HepG2 (cell line): ENCODE measurements around the gene SAYSD1. TPM values are rescaled to one million over a fixed set of nuclear protein-coding genes. Genes with fewer than 3 reads are reported as not detected.

Experiments used
- ATAC-seq: fragments of 200-7000 bp; cut with Tn5 transposase; 3 replicates; pipeline ENCODE4 v1.9.1; 2020; ENCODE audit warnings: mild to moderate bottlenecking, moderate library complexity
- BruUV-seq: library from RNA; stranded (reverse); fragments of 400-500 nt; replicated peaks from 2 replicates; lab custom pipeline; 2021; lab: Mats Ljungman, UMichigan
- CTCF ChIA-PET: fragments of 300-600 bp; formaldehyde crosslinking; extraction: SDS; loops from one replicate; lab custom pipeline; 2021; ENCODE audit warnings: low total read pairs, inconsistent platforms, low intra/inter-chr PET ratio; lab: Yijun Ruan, JAX
- POLR2A ChIA-PET: fragments of 350-600 bp; sonication (Branson Sonifier 250); formaldehyde crosslinking; loops from one replicate; lab custom pipeline; 2020; ENCODE audit warnings: antibody characterized with exemption, inconsistent platforms; lab: Yijun Ruan, JAX
- DNase-seq: peaks from one replicate; pipeline ENCODE4 v3.0.0-alpha.2; 2015; ENCODE audit warnings: low spot score
- FAIRE-seq: peaks from 3 replicates; lab custom pipeline; 2011; peaks lifted over from hg19 to GRCh38; lab: Jason Lieb, UNC
- H2AFZ ChIP-seq: one replicate; pipeline ENCODE4 v1.6.1; 2011; ENCODE audit warnings: low read length, inconsistent platforms
- H3K27ac ChIP-seq: fragments of 300-600 bp; 3 replicates; pipeline ENCODE4 v1.8.0; 2011; ENCODE audit warnings: mixed run types, mild to moderate bottlenecking, mixed read lengths, low read length, inconsistent platforms; ENCODE audit not compliant: insufficient read depth; ENCODE audit errors: extremely low read length
- H3K27me3 ChIP-seq, 2 experiments: fragments of 200-600 bp in 1 of 2; 2 replicates in 1 of 2; 3 replicates in 1 of 2; pipeline versions ENCODE4 v1.6.0 to v1.8.0; 2011; ENCODE audit warnings: low read length in 2 of 2, mild to moderate bottlenecking in 2 of 2, moderate library complexity in 2 of 2, inconsistent platforms in 1 of 2; ENCODE audit not compliant: insufficient read depth in 2 of 2, control insufficient read depth in 1 of 2
- H3K36me3 ChIP-seq, 2 experiments: fragments of 200-600 bp in 1 of 2; replicated peaks in 1 of 2; 2 replicates in 1 of 2; 3 replicates in 1 of 2; pipeline versions ENCODE4 v1.5.1 to v1.8.0; 2011; ENCODE audit warnings: low read length in 2 of 2, inconsistent platforms in 1 of 2; ENCODE audit not compliant: insufficient read depth in 2 of 2, control insufficient read depth in 1 of 2
- H3K4me1 ChIP-seq: 2 replicates; pipeline ENCODE4 v1.5.1; 2012; ENCODE audit warnings: low read length, inconsistent platforms; ENCODE audit not compliant: insufficient read depth
- H3K4me2 ChIP-seq: 2 replicates; pipeline ENCODE4 v1.6.0; 2011; ENCODE audit warnings: low read depth, low read length, inconsistent platforms
- H3K4me3 ChIP-seq, 3 experiments: fragments of 200-600 bp in 1 of 3; sonication (generic), shearing (Covaris generic) in 1 of 3; replicated peaks in 1 of 3; 2 replicates each; pipeline ENCODE4 v1.5.1; 2011 to 2016; ENCODE audit warnings: low read length in 3 of 3, inconsistent platforms in 2 of 3, low read depth in 2 of 3, mild to moderate bottlenecking in 2 of 3, control low read depth in 1 of 3, mixed read lengths in 1 of 3; ENCODE audit not compliant: insufficient read depth in 1 of 3
- H3K79me2 ChIP-seq: one replicate; pipeline ENCODE4 v1.6.1; 2011; ENCODE audit warnings: low read length, inconsistent platforms; ENCODE audit not compliant: insufficient read depth
- H3K9ac ChIP-seq: 2 replicates; pipeline ENCODE4 v1.6.0; 2011; ENCODE audit warnings: mild to moderate bottlenecking, low read depth, low read length, inconsistent platforms; ENCODE audit not compliant: insufficient read depth
- H3K9me3 ChIP-seq: 2 replicates; pipeline ENCODE4 v1.5.1; 2012; ENCODE audit warnings: mild to moderate bottlenecking, low read length
- H4K20me1 ChIP-seq: 2 replicates; pipeline ENCODE4 v1.6.0; 2011; ENCODE audit warnings: inconsistent platforms, mild to moderate bottlenecking, low read length, moderate library complexity; ENCODE audit not compliant: insufficient read depth
- ELK4 ChIP-seq: sonication (generic); formaldehyde crosslinking; IDR thresholded peaks from 2 replicates; pipeline ENCODE4 v1.9.0; 2021; ENCODE audit warnings: missing genetic modification reagents, borderline replicate concordance
- GMEB2 ChIP-seq: IDR thresholded peaks from 2 replicates; pipeline ENCODE4 v1.6.1; 2016; ENCODE audit warnings: missing biosample characterization, missing genetic modification reagents, low read depth
- GRHL1 ChIP-seq: sonication (generic); formaldehyde crosslinking; conservative IDR thresholded peaks from 2 replicates; pipeline ENCODE4 v1.8.0; 2022; ENCODE audit warnings: missing genetic modification reagents
- HNF1A ChIP-seq, 2 experiments: sonication (generic) in 1 of 2; formaldehyde crosslinking in 1 of 2; IDR thresholded peaks; 2 replicates each; pipeline versions ENCODE4 v1.4.0 to v1.6.1; 2016 to 2020; ENCODE audit warnings: borderline replicate concordance in 1 of 2, low read depth in 1 of 2, mild to moderate bottlenecking in 1 of 2, missing genetic modification reagents in 1 of 2
- HOXA9 ChIP-seq: sonication (generic); formaldehyde crosslinking; IDR thresholded peaks from 2 replicates; pipeline ENCODE4 v1.8.1; 2022; ENCODE audit warnings: missing genetic modification reagents, mild to moderate bottlenecking, moderate library complexity, borderline replicate concordance
- MIER3 ChIP-seq: IDR thresholded peaks from 2 replicates; pipeline ENCODE4 v1.6.1; 2016; ENCODE audit warnings: missing compliant biosample characterization, borderline replicate concordance
- MXD3 ChIP-seq: IDR thresholded peaks from 2 replicates; pipeline ENCODE4 v1.6.1; 2016; ENCODE audit warnings: mild to moderate bottlenecking, missing biosample characterization, missing genetic modification reagents
- MXI1 ChIP-seq: IDR thresholded peaks from 3 replicates; pipeline ENCODE4 v1.6.1; 2012; ENCODE audit warnings: low read depth, low read length, inconsistent platforms, borderline replicate concordance
- SRF ChIP-seq: IDR thresholded peaks from 2 replicates; pipeline ENCODE4 v1.6.1; 2011; ENCODE audit warnings: mild to moderate bottlenecking, low read depth, low read length, moderate library complexity
- ZNF253 ChIP-seq: sonication (generic); formaldehyde crosslinking; IDR thresholded peaks from 2 replicates; pipeline ENCODE4 v1.8.0; 2022; ENCODE audit warnings: mild to moderate bottlenecking, missing genetic modification reagents, borderline replicate concordance
- ZNF275 ChIP-seq: sonication (generic); formaldehyde crosslinking; IDR thresholded peaks from 2 replicates; pipeline ENCODE4 v1.8.0; 2022; ENCODE audit warnings: missing genetic modification reagents, mild to moderate bottlenecking, inconsistent platforms, borderline replicate concordance
- ZNF607 ChIP-seq: sonication (generic); formaldehyde crosslinking; IDR thresholded peaks from 2 replicates; pipeline ENCODE4 v1.5.1; 2020; ENCODE audit warnings: missing genetic modification reagents, mild to moderate bottlenecking, borderline replicate concordance
- ZNF703 ChIP-seq: sonication (generic); formaldehyde crosslinking; IDR thresholded peaks from 2 replicates; pipeline ENCODE4 v1.5.1; 2020; ENCODE audit warnings: missing genetic modification reagents, mild to moderate bottlenecking, moderate library complexity, borderline replicate concordance
- WGBS: methylation state at CpG from one replicate; pipeline ENCODE4 v1.1.6; 2017; ENCODE audit warnings: low lambda C conversion rate; 5-methylcytosine and 5-hydroxymethylcytosine counted together
- in situ Hi-C: cut with HindIII; loops from 2 replicates; pipeline ENCODE4 v1.10.0; 2017; ENCODE audit warnings: low pct_unique_long_range_greater_than_20kb; ENCODE audit not compliant: extremely low pct_ligation_motif_present
- intact Hi-C: fragments of 100-400 bp; cut with micrococcal nuclease; formaldehyde crosslinking; loops from one replicate; pipeline ENCODE4 v1.10.0; 2022; ENCODE audit not compliant: unreplicated experiment
- polyA plus RNA-seq, 8 experiments: library from polyadenylated mRNA; depleted of rRNA in 3 of 8; stranded (reverse) in 7 of 8; unstranded in 1 of 8; fragments of >200 nt; fragmentation: Illumina TruSeq in 4 of 8; extraction: Trizol in 4 of 8; gene quantifications; 2 replicates each; pipeline versions ENCODE4 v1.2.1 to v1.2.3, GENCODE V29; 2011 to 2016; ENCODE audit warnings: low read depth in 4 of 8, missing spikeins in 1 of 8, mixed read lengths in 1 of 8; ENCODE audit not compliant: insufficient read depth in 1 of 8
- total RNA-seq, 5 experiments: library from RNA; depleted of rRNA; stranded (reverse); fragments of >200 nt; fragmentation: Illumina TruSeq; extraction: Trizol; gene quantifications; 2 replicates each; pipeline ENCODE4 v1.2.3, GENCODE V29; 2016; ENCODE audit warnings: low read depth in 1 of 5

Gene SAYSD1
- total and polyA plus RNA-seq, 2 of the 13 experiments (the other 11 are each of a cell fraction or from before 2014, with no cell fraction given): 10.1 to 16.0 TPM

GRCh38 chr6:39061182-39061581 is 53.8 kb downstream of the SAYSD1 start:
- Histone ChIP-seq H3K4me2 (no peak overlapping the region), H4K20me1 (no peaks in the 10 kb centered on the region), H3K27ac (no peak overlapping the region), H3K9ac (no peak overlapping the region), H3K36me3 (no peaks in the 10 kb centered on the region), H3K27me3 (peaks cover 1 to 16% of the 10 kb centered on the region in 2 experiments; a peak in 3 of 5 replicates), H3K79me2 (no peaks in the 10 kb centered on the region), H2AFZ (no peak overlapping the region), H3K4me3 (no peak overlapping the region), H3K4me1 (no peaks in the 10 kb centered on the region), H3K9me3 (no peaks in the 10 kb centered on the region)
- intact Hi-C loops (no loop called here), in situ Hi-C loops (no loop called here)
- ChIA-PET POLR2A (no interaction called here), CTCF (no interaction called here)
- DNase-seq (no peak), ATAC-seq (no peak), FAIRE-seq (no peak)
- no TSS peak for BruUV-seq
- 9% methylated on average over 6 of the region's 6 CpGs for WGBS
- TF ChIP-seq ZNF607 (CRISPR knock-in tag) (no peak), ZNF703 (no peak), ZNF275 (CRISPR knock-in tag) (no peak), MIER3 (CRISPR knock-in tag) (no peak), HOXA9 (CRISPR knock-in tag) (no peak), HNF1A (IDR thresholded peaks at IDR 0.05; ENCODE audit: low read depth) (no peak), HNF1A (CRISPR knock-in tag; IDR thresholded peaks at IDR 0.05; ENCODE audit: borderline replicate concordance) (no peak), GRHL1 (CRISPR knock-in tag) (no peak), ZNF253 (no peak), SRF (no peak), MXD3 (CRISPR knock-in tag) (no peak), GMEB2 (no peak), ELK4 (CRISPR knock-in tag) (no peak), MXI1 (no peak)
